ENCODE results near the gene GPR143.

DNA sequence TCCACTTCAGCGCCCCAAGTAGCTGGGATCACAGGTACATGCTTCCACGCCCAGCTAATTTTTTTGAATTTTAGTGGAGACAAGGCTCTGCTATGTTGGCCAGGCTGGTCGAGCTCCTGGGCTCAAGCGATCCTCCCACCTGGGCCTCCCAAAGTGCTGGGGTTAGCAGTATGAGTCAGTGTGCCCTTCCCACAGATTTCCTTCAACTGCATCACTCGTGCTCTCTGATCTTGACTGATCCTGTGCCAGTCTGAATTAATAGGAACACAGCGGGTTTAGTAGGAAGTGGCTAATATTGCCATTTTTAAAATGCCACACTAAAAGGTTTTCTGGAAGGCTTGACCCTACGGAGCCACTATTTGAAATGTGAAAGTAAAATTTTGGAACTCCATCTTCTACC lies 16.3 kb upstream of the GPR143 start:
- no peak for TF ChIP-seq EZH2phosphoT487 (IDR thresholded peaks at IDR 0.05; ENCODE audit: insufficient read depth, low read depth)
- no peak for TF ChIP-seq EZH2 (IDR thresholded peaks at IDR 0.05; ENCODE audit: insufficient read depth, poor library complexity, severe bottlenecking)

Measured in GM23248 (cell line).